Transverse colon (tissue), 4 donors: ENCODE data around the gene ACTR1B.
"Not testable (repeated sequence)": the region's sequence is repeated elsewhere in the genome, so short reads cannot be mapped to it uniquely, and the experiment has no call there.

ENCODE experiments used
- CTCF ChIP-seq, 5 experiments: fragments of 200-600 bp in 3 of 5; fragments of 450-650 bp in 2 of 5; sonication (generic) in 3 of 5; IDR thresholded peaks; 1 replicate in 2 of 5; 2 replicates in 3 of 5; pipeline ENCODE4 v1.5.1; 2016 to 2017; ENCODE audit warnings: antibody characterized with exemption in 5 of 5, inconsistent platforms in 3 of 5, mild to moderate bottlenecking in 2 of 5, moderate library complexity in 1 of 5
- EP300 ChIP-seq: sonication (generic); formaldehyde crosslinking; IDR thresholded peaks from one replicate; pipeline ENCODE4 v1.6.1; 2017; ENCODE audit warnings: antibody characterized with exemption, low read depth
- POLR2A ChIP-seq: fragments of 450-650 bp; IDR thresholded peaks from one replicate; pipeline ENCODE4 v1.6.1; 2016; ENCODE audit warnings: antibody characterized with exemption, mild to moderate bottlenecking, moderate library complexity
- POLR2AphosphoS5 ChIP-seq, 3 donors: sonication (generic); formaldehyde crosslinking; IDR thresholded peaks; one replicate each; pipeline ENCODE4 v1.6.1; 2016; ENCODE audit warnings: antibody characterized with exemption in 3 of 3

GRCh38 chr2:97620492-97620891 lies 43.4 kb downstream of the ACTR1B start:
- TF ChIP-seq CTCF (IDR thresholded peaks at IDR 0.05); EP300; POLR2A; POLR2AphosphoS5 (IDR thresholded peaks at IDR 0.05): not testable (repeated sequence)
